ENCODE measurements around the gene CD69.

The CD69 gene

DNA sequence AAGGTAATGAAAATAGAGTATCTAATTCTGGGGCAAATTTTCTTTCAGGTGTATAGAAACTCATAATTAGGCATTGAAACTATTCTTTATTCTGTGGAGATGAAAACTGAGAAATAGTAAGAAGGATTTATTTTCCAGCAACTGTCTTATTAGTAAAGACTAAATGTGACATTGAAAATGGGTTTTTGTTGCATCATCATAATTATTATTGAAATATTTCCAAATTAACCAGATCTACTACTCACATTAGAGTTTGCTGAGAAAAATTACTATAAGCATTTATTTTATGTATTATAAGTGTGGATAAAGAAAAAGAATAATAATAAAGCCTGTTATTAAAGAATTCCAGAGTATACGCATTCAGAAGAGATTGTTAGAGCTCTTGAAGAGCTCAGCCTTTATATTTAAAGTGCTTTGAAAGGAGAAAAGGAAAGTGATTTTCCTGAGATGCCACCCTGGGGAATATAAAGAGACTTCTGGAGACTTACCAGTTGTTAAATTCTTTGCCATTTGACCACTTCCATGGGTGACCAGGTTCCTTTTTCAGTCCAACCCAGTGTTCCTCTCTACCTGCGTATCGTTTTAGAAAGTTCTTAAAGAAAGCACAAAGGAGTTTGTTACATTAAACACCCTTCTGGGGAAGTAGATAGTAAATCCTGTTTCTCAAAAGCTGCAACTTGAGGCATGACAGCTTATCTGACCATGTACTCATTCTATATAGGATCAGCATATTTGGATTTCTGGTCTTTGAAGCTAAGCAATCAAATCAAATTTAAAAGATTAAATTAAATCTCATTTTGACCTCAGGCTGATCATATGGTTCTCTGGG, 6.4 kb downstream of the CD69 start:
- TF ChIP-seq TAF1 (IDR thresholded peaks at IDR 0.05; ENCODE audit: borderline replicate concordance, insufficient read depth, low read length) (no peak), FOXP2 (optimal IDR thresholded peaks at IDR 0.05; ENCODE audit: borderline replicate concordance, extremely low read depth, extremely low read length, insufficient read depth) (no peak), SIN3A (IDR thresholded peaks at IDR 0.05; ENCODE audit: borderline replicate concordance, insufficient read depth, low read length) (no peak), POLR2AphosphoS5 (IDR thresholded peaks at IDR 0.05; ENCODE audit: low read depth, low read length) (no peak)
- TF ChIP-seq, protein P1, sequence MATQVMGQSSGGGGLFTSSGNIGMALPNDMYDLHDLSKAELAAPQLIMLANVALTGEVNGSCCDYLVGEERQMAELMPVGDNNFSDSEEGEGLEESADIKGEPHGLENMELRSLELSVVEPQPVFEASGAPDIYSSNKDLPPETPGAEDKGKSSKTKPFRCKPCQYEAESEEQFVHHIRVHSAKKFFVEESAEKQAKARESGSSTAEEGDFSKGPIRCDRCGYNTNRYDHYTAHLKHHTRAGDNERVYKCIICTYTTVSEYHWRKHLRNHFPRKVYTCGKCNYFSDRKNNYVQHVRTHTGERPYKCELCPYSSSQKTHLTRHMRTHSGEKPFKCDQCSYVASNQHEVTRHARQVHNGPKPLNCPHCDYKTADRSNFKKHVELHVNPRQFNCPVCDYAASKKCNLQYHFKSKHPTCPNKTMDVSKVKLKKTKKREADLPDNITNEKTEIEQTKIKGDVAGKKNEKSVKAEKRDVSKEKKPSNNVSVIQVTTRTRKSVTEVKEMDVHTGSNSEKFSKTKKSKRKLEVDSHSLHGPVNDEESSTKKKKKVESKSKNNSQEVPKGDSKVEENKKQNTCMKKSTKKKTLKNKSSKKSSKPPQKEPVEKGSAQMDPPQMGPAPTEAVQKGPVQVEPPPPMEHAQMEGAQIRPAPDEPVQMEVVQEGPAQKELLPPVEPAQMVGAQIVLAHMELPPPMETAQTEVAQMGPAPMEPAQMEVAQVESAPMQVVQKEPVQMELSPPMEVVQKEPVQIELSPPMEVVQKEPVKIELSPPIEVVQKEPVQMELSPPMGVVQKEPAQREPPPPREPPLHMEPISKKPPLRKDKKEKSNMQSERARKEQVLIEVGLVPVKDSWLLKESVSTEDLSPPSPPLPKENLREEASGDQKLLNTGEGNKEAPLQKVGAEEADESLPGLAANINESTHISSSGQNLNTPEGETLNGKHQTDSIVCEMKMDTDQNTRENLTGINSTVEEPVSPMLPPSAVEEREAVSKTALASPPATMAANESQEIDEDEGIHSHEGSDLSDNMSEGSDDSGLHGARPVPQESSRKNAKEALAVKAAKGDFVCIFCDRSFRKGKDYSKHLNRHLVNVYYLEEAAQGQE (IDR thresholded peaks at IDR 0.05; ENCODE audit: insufficient read depth in 1 of 2, low read depth in 2 of 2, low read length in 2 of 2), result no peak

DNA sequence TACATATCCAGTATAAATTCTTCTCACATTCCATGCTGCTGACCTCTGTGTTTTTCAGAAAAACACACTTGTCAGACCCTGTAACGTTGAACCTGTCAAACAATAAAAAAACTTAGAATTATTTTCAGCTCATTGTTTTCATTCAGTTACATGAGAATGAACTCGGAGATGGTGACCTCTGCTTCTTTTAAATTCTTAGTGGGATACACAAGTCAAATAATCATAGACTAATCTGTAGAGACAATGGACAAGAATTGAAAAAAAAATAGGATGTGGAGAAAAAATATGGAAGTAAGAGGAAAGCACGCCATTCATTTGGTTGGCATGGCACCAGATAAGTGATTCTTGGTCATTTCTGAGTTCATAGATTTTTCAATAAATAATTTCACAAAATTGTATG, 7.2 kb downstream of the CD69 start:
- no peak for TF ChIP-seq SIN3A (IDR thresholded peaks at IDR 0.05; ENCODE audit: borderline replicate concordance, insufficient read depth, low read length)
- no peak for TF ChIP-seq POLR2AphosphoS5 (IDR thresholded peaks at IDR 0.05; ENCODE audit: low read depth, low read length)
- TF ChIP-seq TAF1 (IDR thresholded peaks at IDR 0.05; ENCODE audit: borderline replicate concordance, insufficient read depth, low read length), result no peak
- TF ChIP-seq, protein P1 (IDR thresholded peaks at IDR 0.05; ENCODE audit: insufficient read depth in 1 of 2, low read depth in 2 of 2, low read length in 2 of 2), result no peak
- no peak for TF ChIP-seq FOXP2 (optimal IDR thresholded peaks at IDR 0.05; ENCODE audit: borderline replicate concordance, extremely low read depth, extremely low read length, insufficient read depth)

DNA sequence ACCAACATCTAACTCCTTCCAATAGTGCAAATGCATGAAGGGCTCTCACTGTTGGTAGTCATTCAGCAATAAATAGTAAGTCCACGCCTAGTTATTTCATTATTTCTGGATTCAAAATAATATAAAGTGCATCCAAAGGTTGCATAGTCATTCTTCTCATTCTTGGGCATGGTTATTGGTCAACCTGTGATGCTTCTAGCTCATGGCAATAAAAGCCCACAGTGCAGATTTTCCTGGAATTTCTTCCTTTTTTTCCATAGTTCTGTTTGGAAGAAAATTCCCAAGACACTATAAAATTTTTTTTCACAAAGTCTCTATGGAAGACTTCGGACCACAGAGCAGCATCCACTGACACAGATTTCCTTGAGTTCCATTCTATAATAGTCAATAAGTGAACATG, 7.6 kb downstream of the CD69 start:
- no peak for TF ChIP-seq POLR2AphosphoS5 (IDR thresholded peaks at IDR 0.05; ENCODE audit: low read depth, low read length)

DNA sequence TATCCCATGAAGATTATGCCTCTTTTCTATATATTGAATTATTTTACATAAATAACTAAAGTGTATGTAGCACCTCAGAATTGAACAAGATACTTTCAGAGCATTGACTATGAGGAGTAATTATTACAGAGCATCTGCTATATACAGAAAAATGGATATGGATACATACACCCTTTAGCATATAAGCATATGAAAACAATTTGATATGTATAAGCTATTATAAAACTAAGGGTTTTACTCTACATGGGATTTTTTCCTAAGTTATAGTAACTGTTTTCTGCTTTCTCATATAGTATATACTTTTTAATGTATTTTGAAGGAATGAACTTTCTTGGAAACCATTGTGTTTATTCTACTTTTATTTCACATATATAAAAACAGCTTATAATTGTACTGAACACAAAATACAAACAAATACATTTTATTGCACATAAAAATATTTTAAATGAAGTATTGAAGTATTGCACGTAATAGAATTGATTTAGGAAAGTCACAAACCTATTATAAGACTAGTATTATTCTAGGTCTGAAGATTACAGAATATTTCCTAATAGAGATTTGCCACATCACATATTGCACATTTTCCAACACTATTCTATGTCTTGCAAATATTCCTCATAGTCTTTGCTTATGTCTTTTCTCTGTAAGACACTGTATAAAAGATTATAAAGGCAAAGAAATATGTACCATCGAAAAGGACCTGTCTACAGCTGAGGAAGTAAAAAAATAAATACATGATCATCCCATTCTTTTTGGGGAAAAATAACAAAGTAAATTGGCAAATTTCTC, 8.4 kb downstream of the CD69 start:
- TF ChIP-seq SIN3A (IDR thresholded peaks at IDR 0.05; ENCODE audit: borderline replicate concordance, insufficient read depth, low read length) (no peak), FOXP2 (optimal IDR thresholded peaks at IDR 0.05; ENCODE audit: borderline replicate concordance, extremely low read depth, extremely low read length, insufficient read depth) (no peak), TAF1 (IDR thresholded peaks at IDR 0.05; ENCODE audit: borderline replicate concordance, insufficient read depth, low read length) (no peak), POLR2AphosphoS5 (IDR thresholded peaks at IDR 0.05; ENCODE audit: low read depth, low read length) (no peak)
- TF ChIP-seq, protein P1 (IDR thresholded peaks at IDR 0.05; ENCODE audit: insufficient read depth in 1 of 2, low read depth in 2 of 2, low read length in 2 of 2), result no peak

DNA sequence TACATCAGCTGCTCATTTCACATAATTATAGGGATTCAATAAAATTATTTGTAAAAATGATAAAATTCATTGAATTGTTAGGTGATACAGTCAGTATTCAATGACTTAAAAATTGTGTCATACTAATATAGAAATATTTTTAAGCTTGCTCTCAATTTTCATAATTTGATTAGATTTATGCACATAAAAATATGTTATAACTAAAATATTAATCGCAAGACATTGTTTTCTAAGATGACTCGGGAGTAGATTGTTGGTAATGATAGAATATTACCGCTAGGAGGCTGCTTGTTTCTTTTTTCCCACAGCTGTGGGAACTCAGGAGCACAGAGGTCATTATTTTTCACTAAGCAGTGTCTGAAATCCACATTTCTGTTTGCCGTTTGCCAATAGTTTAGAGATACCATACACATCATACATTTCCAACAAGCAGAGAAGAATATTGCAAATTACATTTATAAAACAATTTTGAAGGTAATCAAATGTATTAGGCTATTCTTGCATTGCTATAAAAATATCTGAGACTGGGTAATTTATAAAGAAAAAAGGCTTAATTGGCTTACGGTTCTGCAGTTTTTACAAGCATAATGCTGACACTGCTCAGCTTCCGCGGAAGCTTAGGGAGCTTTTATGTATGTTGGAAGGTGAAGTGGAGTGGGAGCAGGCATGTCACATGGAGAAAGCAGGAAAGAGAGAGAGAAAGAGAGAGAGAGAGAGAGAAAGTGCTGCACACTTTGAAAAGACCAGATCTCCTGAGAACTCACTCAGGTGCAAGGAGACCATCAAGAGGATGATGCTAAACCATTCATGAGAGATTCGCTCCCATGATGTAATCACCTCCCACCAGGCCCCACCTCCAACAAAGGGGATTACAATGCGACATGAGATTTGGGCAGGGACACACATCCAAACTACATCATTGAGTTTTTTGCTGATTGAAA, 9.2 kb downstream of the CD69 start:
- TF ChIP-seq, protein P1 (IDR thresholded peaks at IDR 0.05; ENCODE audit: insufficient read depth in 1 of 2, low read depth in 2 of 2, low read length in 2 of 2), result no peak
- no peak for TF ChIP-seq POLR2AphosphoS5 (IDR thresholded peaks at IDR 0.05; ENCODE audit: low read depth, low read length)
- no peak for TF ChIP-seq FOXP2 (optimal IDR thresholded peaks at IDR 0.05; ENCODE audit: borderline replicate concordance, extremely low read depth, extremely low read length, insufficient read depth)
- TF ChIP-seq SIN3A (IDR thresholded peaks at IDR 0.05; ENCODE audit: borderline replicate concordance, insufficient read depth, low read length), result no peak
- no peak for TF ChIP-seq TAF1 (IDR thresholded peaks at IDR 0.05; ENCODE audit: borderline replicate concordance, insufficient read depth, low read length)
